Tibial nerve (tissue), 4 donors: ENCODE measurements around the gene RNF215.

Experiments
- EP300 ChIP-seq, 2 donors: sonication (generic); formaldehyde crosslinking; IDR thresholded peaks; one replicate each; pipeline ENCODE4 v1.6.1; 2017; ENCODE audit warnings: antibody characterized with exemption in 2 of 2, mild to moderate bottlenecking in 1 of 2
- POLR2A ChIP-seq, 2 donors: fragments of 450-650 bp; IDR thresholded peaks; one replicate each; pipeline ENCODE4 v1.6.1; 2017; ENCODE audit warnings: antibody characterized with exemption in 2 of 2, mild to moderate bottlenecking in 2 of 2, moderate library complexity in 2 of 2
- TF ChIP-seq, protein P1 (sequence below), 5 experiments: fragments of 200-600 bp in 3 of 5; fragments of 450-650 bp in 2 of 5; sonication (generic) in 3 of 5; IDR thresholded peaks; one replicate each; pipeline ENCODE4 v1.5.1; 2016 to 2019; ENCODE audit warnings: antibody characterized with exemption in 5 of 5, mild to moderate bottlenecking in 3 of 5, moderate library complexity in 2 of 5

DNA sequence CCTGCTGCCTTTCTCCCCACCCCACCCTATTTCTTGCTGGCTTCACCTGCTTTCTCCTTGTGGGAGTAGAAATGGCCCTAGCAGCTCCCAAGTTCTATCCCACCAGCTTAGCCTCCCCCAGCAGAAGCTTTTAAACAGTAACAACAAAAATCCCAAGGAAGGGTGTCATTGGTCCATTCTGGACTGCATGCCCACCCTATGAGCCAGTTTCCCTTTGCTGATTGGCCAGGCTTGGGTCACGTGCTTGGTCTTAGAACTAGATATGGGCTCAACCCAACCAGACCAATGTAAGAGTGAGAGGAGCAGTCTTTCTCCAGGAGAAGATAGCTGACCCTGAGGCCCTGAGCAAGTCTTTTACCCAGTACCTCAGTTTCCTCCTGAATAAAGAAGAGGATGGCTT lies 40.7 kb upstream of the RNF215 start:
- TF ChIP-seq, protein P1, sequence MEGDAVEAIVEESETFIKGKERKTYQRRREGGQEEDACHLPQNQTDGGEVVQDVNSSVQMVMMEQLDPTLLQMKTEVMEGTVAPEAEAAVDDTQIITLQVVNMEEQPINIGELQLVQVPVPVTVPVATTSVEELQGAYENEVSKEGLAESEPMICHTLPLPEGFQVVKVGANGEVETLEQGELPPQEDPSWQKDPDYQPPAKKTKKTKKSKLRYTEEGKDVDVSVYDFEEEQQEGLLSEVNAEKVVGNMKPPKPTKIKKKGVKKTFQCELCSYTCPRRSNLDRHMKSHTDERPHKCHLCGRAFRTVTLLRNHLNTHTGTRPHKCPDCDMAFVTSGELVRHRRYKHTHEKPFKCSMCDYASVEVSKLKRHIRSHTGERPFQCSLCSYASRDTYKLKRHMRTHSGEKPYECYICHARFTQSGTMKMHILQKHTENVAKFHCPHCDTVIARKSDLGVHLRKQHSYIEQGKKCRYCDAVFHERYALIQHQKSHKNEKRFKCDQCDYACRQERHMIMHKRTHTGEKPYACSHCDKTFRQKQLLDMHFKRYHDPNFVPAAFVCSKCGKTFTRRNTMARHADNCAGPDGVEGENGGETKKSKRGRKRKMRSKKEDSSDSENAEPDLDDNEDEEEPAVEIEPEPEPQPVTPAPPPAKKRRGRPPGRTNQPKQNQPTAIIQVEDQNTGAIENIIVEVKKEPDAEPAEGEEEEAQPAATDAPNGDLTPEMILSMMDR (IDR thresholded peaks at IDR 0.05) = no peak
- TF ChIP-seq POLR2A (IDR thresholded peaks at IDR 0.05) (no peak), EP300 (IDR thresholded peaks at IDR 0.05) (no peak)
